ENCODE measurements around the gene FCHSD2.

DNA sequence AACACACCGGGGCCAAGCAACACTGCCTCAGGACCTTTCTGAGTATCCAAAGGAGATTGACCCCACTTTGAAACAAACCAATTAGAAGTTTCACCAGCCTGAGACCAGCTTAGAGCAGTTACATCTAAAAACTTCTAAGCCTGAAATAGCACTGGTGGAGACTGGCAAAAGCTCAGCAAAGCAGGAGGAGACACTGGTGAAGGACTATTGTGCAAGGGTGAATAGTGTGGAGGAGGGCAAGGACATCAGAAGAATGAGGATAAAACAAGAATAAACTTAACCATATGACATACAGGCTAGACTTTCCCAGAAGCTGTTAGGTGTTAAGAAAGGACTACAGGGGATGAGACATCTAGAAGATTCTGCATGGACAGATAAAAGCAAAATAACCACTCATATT is 152.4 kb downstream of the FCHSD2 start:
- TF ChIP-seq EZH2phosphoT487 (IDR thresholded peaks at IDR 0.05; ENCODE audit: insufficient read depth, low read depth) (no peak), EZH2 (IDR thresholded peaks at IDR 0.05; ENCODE audit: insufficient read depth, poor library complexity, severe bottlenecking) (no peak)

Data from GM23248 (cell line).